Measurements from ENCODE around the gene PDCD11.

The PDCD11 gene

DNA sequence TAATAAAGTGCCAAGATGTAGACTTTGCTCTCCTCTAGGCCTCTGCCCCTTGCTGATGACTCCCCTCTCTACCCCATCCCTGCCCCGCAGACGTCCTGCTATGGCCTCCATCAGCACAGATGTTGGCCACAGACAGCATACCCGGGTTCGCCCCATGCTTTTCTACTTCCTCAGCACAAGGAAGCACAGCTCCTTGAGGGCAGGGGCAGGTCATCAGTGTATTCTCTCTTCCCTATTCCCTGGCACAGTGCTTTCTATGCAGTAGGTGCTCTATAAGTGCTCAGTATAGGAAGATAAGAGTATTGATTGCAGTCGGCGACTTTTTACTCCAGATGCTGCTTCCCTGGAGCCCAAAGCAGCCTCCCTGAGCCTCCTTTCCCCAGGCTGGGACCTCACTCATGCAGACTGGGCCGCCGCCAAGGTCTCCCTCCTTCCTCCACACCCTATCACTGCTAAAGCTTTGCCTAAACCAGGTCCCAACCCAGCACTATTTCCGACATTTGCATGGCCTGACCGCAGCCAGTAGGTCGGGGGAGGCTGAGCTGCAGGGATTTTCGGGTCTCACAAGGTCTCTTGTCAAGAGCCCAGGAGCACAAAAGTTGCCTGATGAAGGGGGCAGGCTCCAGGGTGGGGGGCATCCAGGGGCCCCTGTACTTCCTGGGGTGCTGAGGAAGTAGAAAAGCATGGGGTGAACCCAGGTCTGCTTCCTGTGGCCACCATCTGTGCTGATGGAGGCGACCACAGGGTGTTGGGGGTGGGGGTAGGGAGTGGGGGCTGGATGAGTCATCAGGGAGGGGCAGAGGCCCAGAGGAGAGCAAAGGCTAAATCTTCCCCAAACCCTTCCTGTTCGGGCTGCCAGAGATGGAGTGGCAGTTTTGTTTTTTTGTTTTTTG is 74.6 kb downstream of the PDCD11 start:
- Histone ChIP-seq H3K27me3 (replicated peaks; ENCODE audit: control insufficient read depth, insufficient read depth, low read length, poor library complexity, severe bottlenecking) (no peaks in the 10 kb centered on the region), H3K4me1 (ENCODE audit: control insufficient read depth, insufficient read depth, low read length, poor library complexity, severe bottlenecking) (peaks cover 27% of the 10 kb centered on the region), H3K4me3 (ENCODE audit: insufficient read depth, low read depth, low read length, poor library complexity, severe bottlenecking) (peak overlapping the region; percentile 11), H3K27ac (ENCODE audit: insufficient read depth, low read length, poor library complexity, severe bottlenecking) (peak overlapping the region; percentile 69), H3K36me3 (ENCODE audit: control insufficient read depth, insufficient read depth, low read length) (no peaks in the 10 kb centered on the region), H3K9me3 (ENCODE audit: control insufficient read depth, low read length) (no peaks in the 10 kb centered on the region)
- DNase-seq = peak; percentile 59 to 71 (median 67)

DNA sequence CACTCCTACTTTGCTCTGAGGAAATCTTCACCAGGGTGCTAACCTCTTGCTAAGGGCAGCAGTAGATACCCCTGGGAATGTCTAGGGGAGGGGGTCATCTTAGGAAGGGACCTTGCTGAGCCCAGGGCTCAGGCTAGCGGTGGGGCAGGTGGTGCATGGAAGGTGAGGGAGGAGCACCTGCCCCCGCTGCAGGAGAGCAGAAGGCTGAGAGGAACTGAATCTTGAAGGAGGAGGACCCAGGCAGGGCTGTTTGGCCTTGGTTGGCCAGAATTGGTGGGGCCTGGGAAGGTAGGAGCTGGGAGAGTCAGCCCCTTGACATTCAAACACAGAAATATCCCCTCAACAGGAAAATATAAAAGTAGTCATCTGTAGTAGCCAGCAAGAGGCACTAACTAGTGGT is 75.6 kb downstream of the PDCD11 start:
- no peak for DNase-seq
- Histone ChIP-seq H3K36me3 (ENCODE audit: control insufficient read depth, insufficient read depth, low read length) (no peaks in the 10 kb centered on the region), H3K4me1 (ENCODE audit: control insufficient read depth, insufficient read depth, low read length, poor library complexity, severe bottlenecking) (peaks cover 27% of the 10 kb centered on the region), H3K27ac (ENCODE audit: insufficient read depth, low read length, poor library complexity, severe bottlenecking) (peak overlapping the region; percentile 69), H3K4me3 (ENCODE audit: insufficient read depth, low read depth, low read length, poor library complexity, severe bottlenecking) (no peak overlapping the region), H3K9me3 (ENCODE audit: control insufficient read depth, low read length) (no peaks in the 10 kb centered on the region), H3K27me3 (replicated peaks; ENCODE audit: control insufficient read depth, insufficient read depth, low read length, poor library complexity, severe bottlenecking) (no peaks in the 10 kb centered on the region)

DNA sequence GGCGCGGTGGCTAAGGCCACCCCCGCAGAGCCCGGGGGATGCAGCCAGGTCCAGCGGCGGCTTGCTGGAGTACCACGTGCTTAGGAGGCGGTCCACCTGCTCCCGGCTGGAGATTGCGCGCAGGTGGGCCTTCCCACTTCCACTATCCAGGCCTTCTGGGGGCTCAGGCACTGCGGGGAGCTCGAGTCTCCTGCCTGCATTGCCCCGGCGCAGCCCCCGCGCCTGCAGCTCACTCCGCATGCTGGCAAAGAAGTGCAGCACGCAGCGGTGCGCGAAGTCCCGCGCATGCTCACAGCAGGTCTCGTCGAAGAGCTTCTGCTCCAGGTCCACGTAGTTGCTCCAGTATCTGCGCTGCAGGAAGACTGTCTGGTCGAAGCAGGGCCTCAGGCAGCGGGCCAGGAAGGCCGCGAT is 76.8 kb downstream of the PDCD11 start:
- no peaks in the 10 kb centered on the region for H3K36me3 ChIP-seq (ENCODE audit: control insufficient read depth, insufficient read depth, low read length)
- no peak for DNase-seq
- H3K27me3 ChIP-seq (replicated peaks; ENCODE audit: control insufficient read depth, insufficient read depth, low read length, poor library complexity, severe bottlenecking) = no peaks in the 10 kb centered on the region
- H3K4me1 ChIP-seq (ENCODE audit: control insufficient read depth, insufficient read depth, low read length, poor library complexity, severe bottlenecking) = peaks cover 27% of the 10 kb centered on the region
- H3K27ac ChIP-seq (ENCODE audit: insufficient read depth, low read length, poor library complexity, severe bottlenecking) = no peak overlapping the region
- no peaks in the 10 kb centered on the region for H3K9me3 ChIP-seq (ENCODE audit: control insufficient read depth, low read length)
- no peak overlapping the region for H3K4me3 ChIP-seq (ENCODE audit: insufficient read depth, low read depth, low read length, poor library complexity, severe bottlenecking)

DNA sequence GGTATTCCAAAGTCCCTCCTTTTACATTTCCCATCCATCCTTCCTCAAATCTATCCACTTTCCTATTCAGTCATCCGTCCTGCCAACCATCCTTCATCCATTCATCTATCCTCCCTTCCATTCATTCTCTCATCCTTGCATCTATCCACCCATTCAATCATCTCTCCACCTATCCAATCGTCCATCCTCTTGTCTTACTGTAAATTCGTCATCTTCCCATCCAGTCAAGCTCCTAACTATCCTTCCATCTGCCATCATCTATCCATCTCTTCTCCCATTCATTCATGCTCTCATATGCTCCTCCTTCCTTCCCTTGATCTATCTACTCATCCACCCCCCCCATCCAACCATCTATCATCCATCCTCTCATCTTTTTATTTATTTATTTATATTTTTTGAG is 77.7 kb downstream of the PDCD11 start:
- Histone ChIP-seq H3K36me3 (ENCODE audit: control insufficient read depth, insufficient read depth, low read length) (no peaks in the 10 kb centered on the region), H3K4me1 (ENCODE audit: control insufficient read depth, insufficient read depth, low read length, poor library complexity, severe bottlenecking) (peaks cover 27% of the 10 kb centered on the region), H3K27ac (ENCODE audit: insufficient read depth, low read length, poor library complexity, severe bottlenecking) (no peak overlapping the region), H3K27me3 (replicated peaks; ENCODE audit: control insufficient read depth, insufficient read depth, low read length, poor library complexity, severe bottlenecking) (no peaks in the 10 kb centered on the region), H3K9me3 (ENCODE audit: control insufficient read depth, low read length) (no peaks in the 10 kb centered on the region), H3K4me3 (ENCODE audit: insufficient read depth, low read depth, low read length, poor library complexity, severe bottlenecking) (no peak overlapping the region)
- no peak for DNase-seq

DNA sequence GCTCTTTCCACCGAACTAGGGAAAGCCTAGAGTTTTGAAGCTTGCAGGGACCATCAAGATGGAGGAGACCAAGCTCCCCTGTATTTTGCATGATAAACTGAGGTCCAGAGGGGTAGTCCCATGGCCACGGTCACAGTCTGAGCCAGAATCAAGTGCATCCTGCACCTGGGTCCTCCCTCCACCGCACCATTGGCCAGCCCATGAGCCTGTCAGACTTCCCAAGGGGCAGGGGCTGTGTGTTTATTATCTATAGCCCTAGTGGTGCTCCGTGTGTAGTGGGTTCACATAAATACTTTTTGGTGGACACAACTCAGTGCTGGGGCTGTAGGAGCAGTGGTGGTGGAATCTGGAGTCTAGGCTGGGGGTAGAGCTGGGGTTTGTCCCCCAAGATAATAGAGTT is 79.0 kb downstream of the PDCD11 start:
- no peak for DNase-seq
- H3K27me3 ChIP-seq (replicated peaks; ENCODE audit: control insufficient read depth, insufficient read depth, low read length, poor library complexity, severe bottlenecking) = no peaks in the 10 kb centered on the region

DNA sequence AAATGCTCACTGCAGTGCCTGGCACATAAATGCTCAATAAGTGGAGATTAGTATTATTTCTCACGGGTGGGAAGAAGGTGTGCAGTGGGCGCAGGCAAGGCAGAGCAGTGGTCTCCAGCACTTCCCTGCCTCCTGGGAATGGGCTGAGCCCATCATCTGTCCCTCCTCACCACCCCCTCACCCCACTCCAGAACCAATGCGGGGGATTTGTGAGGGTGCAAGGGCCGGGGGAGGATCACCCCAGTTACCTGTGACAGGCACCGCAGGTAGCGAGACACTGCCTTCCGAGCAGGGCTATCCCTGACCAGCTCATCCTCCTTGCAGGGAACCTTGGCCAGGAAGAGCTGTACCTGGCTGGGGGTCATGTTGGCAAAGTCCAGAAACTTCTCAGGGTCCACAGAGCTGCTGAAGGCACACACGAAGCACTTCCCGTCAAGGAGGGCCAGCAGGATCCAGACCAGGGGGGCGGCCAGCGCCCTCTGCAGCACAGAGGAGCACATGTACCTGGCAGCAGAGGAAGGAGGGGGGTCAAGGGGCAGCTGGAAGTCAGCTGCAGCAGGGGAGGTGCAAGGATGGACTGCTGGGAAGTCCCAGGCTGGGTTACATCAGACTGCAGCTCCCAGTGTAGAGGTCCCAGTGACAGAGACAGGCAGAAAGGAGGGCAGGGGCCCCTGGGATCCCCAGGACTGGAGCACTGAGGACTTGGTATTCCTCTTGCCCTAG is 79.8 kb downstream of the PDCD11 start:
- no peak for DNase-seq
- Histone ChIP-seq H3K4me1 (ENCODE audit: control insufficient read depth, insufficient read depth, low read length, poor library complexity, severe bottlenecking) (peaks cover 13% of the 10 kb centered on the region), H3K36me3 (ENCODE audit: control insufficient read depth, insufficient read depth, low read length) (no peaks in the 10 kb centered on the region), H3K9me3 (ENCODE audit: control insufficient read depth, low read length) (no peaks in the 10 kb centered on the region), H3K27me3 (replicated peaks; ENCODE audit: control insufficient read depth, insufficient read depth, low read length, poor library complexity, severe bottlenecking) (no peaks in the 10 kb centered on the region), H3K27ac (ENCODE audit: insufficient read depth, low read length, poor library complexity, severe bottlenecking) (no peak overlapping the region), H3K4me3 (ENCODE audit: insufficient read depth, low read depth, low read length, poor library complexity, severe bottlenecking) (no peak overlapping the region)

More for the DNA sequence above, 79.0 kb downstream of the PDCD11 start:
- H3K4me1 ChIP-seq (ENCODE audit: control insufficient read depth, insufficient read depth, low read length, poor library complexity, severe bottlenecking) = peaks cover 20% of the 10 kb centered on the region
- H3K4me3 ChIP-seq (ENCODE audit: insufficient read depth, low read depth, low read length, poor library complexity, severe bottlenecking) = no peak overlapping the region
- H3K9me3 ChIP-seq (ENCODE audit: control insufficient read depth, low read length) = no peaks in the 10 kb centered on the region
- H3K36me3 ChIP-seq (ENCODE audit: control insufficient read depth, insufficient read depth, low read length) = no peaks in the 10 kb centered on the region
- H3K27ac ChIP-seq (ENCODE audit: insufficient read depth, low read length, poor library complexity, severe bottlenecking) = no peak overlapping the region

DNA sequence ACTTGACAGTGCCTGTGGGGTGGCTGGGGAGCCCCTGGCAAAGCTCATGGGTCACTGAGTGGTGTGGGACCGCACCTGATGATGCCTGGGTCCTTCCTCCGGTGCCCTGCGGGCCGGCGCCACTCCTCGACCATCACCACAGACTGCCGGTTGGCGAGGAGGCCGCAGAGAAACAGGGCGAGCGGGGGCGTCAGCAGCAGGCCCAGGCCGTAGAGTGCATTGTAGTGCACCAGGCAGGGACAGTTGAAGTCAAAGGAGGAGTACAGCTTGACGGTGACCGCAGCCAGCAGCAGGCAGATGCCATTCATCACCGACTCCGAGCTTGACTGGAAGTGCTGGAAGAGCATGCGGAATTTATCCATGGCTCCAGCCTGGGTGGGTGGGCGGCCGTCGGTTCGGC is 82.2 kb downstream of the PDCD11 start:
- Histone ChIP-seq H3K27me3 (replicated peaks; ENCODE audit: control insufficient read depth, insufficient read depth, low read length, poor library complexity, severe bottlenecking) (no peaks in the 10 kb centered on the region), H3K9me3 (ENCODE audit: control insufficient read depth, low read length) (no peaks in the 10 kb centered on the region), H3K4me3 (ENCODE audit: insufficient read depth, low read depth, low read length, poor library complexity, severe bottlenecking) (no peak overlapping the region), H3K4me1 (ENCODE audit: control insufficient read depth, insufficient read depth, low read length, poor library complexity, severe bottlenecking) (no peaks in the 10 kb centered on the region), H3K27ac (ENCODE audit: insufficient read depth, low read length, poor library complexity, severe bottlenecking) (no peak overlapping the region), H3K36me3 (ENCODE audit: control insufficient read depth, insufficient read depth, low read length) (no peaks in the 10 kb centered on the region)
- DNase-seq = no peak

DNA sequence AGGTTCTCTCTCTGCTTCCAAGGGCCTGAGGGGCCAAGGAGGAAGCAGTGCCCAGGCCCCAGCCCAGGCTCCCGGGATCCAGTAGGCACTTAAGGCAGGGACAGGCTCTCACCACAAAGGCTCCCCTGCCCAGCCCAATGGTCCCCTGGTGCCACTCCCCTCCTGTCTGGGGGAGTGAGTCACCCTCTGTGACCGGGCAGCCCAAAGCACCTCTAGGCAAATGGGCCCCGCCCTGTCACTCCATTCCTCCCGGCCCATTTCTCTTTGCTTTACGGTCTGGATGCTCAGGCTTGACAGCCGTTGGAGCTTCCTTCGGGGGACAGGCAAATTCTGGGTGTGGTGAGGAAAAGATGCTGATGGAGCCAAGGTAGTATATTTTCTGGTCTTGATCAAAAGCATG is 82.7 kb downstream of the PDCD11 start, which contains the start of gene CALHM3:
CALHM3 (minus strand) TSS at position 106 of the 400 bp plus-strand sequence. CDS start 208 bp downstream, outside the sequence.
- Histone ChIP-seq H3K36me3 (ENCODE audit: control insufficient read depth, insufficient read depth, low read length) (no peaks in the 10 kb centered on the region), H3K9me3 (ENCODE audit: control insufficient read depth, low read length) (no peaks in the 10 kb centered on the region), H3K4me3 (ENCODE audit: insufficient read depth, low read depth, low read length, poor library complexity, severe bottlenecking) (no peak within 1 kb of the TSS), H3K27ac (ENCODE audit: insufficient read depth, low read length, poor library complexity, severe bottlenecking) (no peak within 1 kb of the TSS), H3K4me1 (ENCODE audit: control insufficient read depth, insufficient read depth, low read length, poor library complexity, severe bottlenecking) (no peaks in the 10 kb centered on the region), H3K27me3 (replicated peaks; ENCODE audit: control insufficient read depth, insufficient read depth, low read length, poor library complexity, severe bottlenecking) (no peaks in the 10 kb centered on the region)
- no peak for DNase-seq

DNA sequence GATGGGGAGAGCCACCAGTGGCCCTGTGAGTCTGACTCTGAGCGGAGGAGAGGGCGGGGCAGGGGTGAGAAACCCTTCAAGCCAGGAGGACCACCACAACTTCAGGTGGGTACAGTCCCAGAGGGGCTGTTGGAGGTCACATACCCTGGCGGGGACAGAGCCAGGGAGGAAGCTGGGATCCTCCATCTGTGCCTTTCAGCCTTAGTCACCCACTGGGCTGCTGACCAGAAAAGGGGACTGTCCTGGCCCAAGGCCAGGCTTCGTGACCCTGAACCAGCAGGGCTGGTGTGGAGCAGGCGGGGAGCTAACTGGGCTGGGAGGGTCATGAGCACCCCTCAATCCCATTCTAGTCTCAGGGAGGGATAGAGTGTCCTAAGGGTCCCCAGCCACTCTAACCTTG is 84.1 kb downstream of the PDCD11 start:
- Histone ChIP-seq H3K36me3 (ENCODE audit: control insufficient read depth, insufficient read depth, low read length) (no peaks in the 10 kb centered on the region), H3K9me3 (ENCODE audit: control insufficient read depth, low read length) (no peaks in the 10 kb centered on the region), H3K4me3 (ENCODE audit: insufficient read depth, low read depth, low read length, poor library complexity, severe bottlenecking) (no peak overlapping the region), H3K4me1 (ENCODE audit: control insufficient read depth, insufficient read depth, low read length, poor library complexity, severe bottlenecking) (no peaks in the 10 kb centered on the region), H3K27ac (ENCODE audit: insufficient read depth, low read length, poor library complexity, severe bottlenecking) (no peak overlapping the region), H3K27me3 (replicated peaks; ENCODE audit: control insufficient read depth, insufficient read depth, low read length, poor library complexity, severe bottlenecking) (no peaks in the 10 kb centered on the region)
- no peak for DNase-seq

DNA sequence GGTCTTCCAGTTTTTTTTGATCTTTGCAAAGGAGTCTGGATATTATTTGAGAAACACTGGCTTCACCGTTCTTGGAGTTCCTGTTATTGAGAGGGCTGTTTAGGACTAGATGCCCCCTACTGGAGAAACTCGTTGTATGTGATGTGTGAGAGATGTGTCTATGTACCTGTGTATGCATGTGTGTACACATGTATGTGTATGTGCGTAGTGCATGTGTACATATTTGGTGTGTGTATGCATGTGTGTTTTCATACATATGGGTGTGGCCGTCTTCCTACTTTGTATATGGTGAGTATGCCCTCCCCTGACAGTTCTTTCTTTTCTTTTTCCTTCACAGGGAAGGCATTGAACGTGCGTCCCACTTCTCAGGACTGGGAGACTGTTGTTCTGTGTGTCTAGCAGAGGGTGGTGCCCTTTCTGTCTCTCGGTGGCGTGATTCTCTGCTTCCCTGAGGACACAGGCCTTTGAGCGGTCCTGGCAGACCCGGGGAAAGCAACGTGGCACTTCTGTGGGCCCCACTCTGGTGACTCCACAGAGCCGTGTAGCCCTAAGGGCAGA is 85.6 kb downstream of the PDCD11 start:
- DNase-seq = peak in 1 of 3 donors; percentile 24
- no peaks in the 10 kb centered on the region for H3K36me3 ChIP-seq (ENCODE audit: control insufficient read depth, insufficient read depth, low read length)
- H3K4me3 ChIP-seq (ENCODE audit: insufficient read depth, low read depth, low read length, poor library complexity, severe bottlenecking) = no peak overlapping the region
- H3K4me1 ChIP-seq (ENCODE audit: control insufficient read depth, insufficient read depth, low read length, poor library complexity, severe bottlenecking) = no peaks in the 10 kb centered on the region
- H3K27me3 ChIP-seq (replicated peaks; ENCODE audit: control insufficient read depth, insufficient read depth, low read length, poor library complexity, severe bottlenecking) = no peaks in the 10 kb centered on the region
- no peak overlapping the region for H3K27ac ChIP-seq (ENCODE audit: insufficient read depth, low read length, poor library complexity, severe bottlenecking)
- no peaks in the 10 kb centered on the region for H3K9me3 ChIP-seq (ENCODE audit: control insufficient read depth, low read length)
